Nephron progenitor cell (in vitro differentiated cells): ENCODE data around the gene MTMR2.
A peak's percentile ranks its signal among the peaks of the same experiment; 100 is the strongest.

Experiments
- DNase-seq: peaks from one replicate; pipeline ENCODE4 v3.0.0; 2021
- H3K27ac Mint-ChIP-seq: 2 replicates; pipeline ENCODE4 v1.8.0; 2021; ENCODE audit warnings: mild to moderate bottlenecking, moderate library complexity, mixed read lengths
- H3K27me3 Mint-ChIP-seq: 2 replicates; pipeline ENCODE4 v1.8.0; 2021; ENCODE audit warnings: mild to moderate bottlenecking, low read depth, mixed read lengths; ENCODE audit not compliant: poor library complexity
- H3K36me3 Mint-ChIP-seq: 2 replicates; pipeline ENCODE4 v1.8.0; 2021; ENCODE audit warnings: low read depth, mixed read lengths
- H3K4me1 Mint-ChIP-seq: 2 replicates; pipeline ENCODE4 v1.8.0; 2021; ENCODE audit warnings: mixed read lengths
- H3K4me3 Mint-ChIP-seq: 2 replicates; pipeline ENCODE4 v1.8.0; 2021; ENCODE audit warnings: mild to moderate bottlenecking, moderate library complexity, mixed read lengths
- H3K9me3 Mint-ChIP-seq: 2 replicates; pipeline ENCODE4 v1.8.0; 2021; ENCODE audit warnings: mild to moderate bottlenecking, moderate library complexity, mixed read lengths
- TF ChIP-seq, protein P1 (sequence below): fragments of 200-600 bp; sonication (generic); IDR thresholded peaks from 2 replicates; pipeline ENCODE4 v1.5.0; 2021; ENCODE audit warnings: antibody characterized with exemption

Gene MTMR2

DNA sequence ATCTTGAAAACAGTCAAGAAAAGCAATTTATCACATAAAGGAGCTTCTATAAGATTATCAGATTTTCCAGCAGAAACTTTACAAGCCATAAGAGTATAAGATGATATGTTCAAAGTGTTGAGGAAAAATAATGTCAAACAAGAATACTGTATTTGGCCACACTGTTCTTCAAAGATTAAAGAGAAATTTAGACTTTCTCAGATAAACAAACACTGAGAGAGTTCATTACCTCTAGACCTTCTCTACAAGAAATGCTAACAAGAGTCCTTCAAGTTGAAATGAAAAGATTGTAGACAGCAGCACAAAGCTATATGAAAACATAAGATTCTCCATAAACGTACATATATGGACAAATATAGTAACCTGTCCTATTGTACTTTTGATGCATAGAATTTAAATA lies 8.0 kb upstream of the MTMR2 start:
- peaks cover 48% of the 10 kb centered on the region for H3K9me3 Mint-ChIP-seq
- TF ChIP-seq, protein P1, sequence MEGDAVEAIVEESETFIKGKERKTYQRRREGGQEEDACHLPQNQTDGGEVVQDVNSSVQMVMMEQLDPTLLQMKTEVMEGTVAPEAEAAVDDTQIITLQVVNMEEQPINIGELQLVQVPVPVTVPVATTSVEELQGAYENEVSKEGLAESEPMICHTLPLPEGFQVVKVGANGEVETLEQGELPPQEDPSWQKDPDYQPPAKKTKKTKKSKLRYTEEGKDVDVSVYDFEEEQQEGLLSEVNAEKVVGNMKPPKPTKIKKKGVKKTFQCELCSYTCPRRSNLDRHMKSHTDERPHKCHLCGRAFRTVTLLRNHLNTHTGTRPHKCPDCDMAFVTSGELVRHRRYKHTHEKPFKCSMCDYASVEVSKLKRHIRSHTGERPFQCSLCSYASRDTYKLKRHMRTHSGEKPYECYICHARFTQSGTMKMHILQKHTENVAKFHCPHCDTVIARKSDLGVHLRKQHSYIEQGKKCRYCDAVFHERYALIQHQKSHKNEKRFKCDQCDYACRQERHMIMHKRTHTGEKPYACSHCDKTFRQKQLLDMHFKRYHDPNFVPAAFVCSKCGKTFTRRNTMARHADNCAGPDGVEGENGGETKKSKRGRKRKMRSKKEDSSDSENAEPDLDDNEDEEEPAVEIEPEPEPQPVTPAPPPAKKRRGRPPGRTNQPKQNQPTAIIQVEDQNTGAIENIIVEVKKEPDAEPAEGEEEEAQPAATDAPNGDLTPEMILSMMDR = no peak
- H3K27me3 Mint-ChIP-seq = peaks cover 5% of the 10 kb centered on the region
- no peaks in the 10 kb centered on the region for H3K4me1 Mint-ChIP-seq
- H3K4me3 Mint-ChIP-seq = no peak overlapping the region
- no peak overlapping the region for H3K27ac Mint-ChIP-seq
- peaks cover 21% of the 10 kb centered on the region for H3K36me3 Mint-ChIP-seq
- no peak for DNase-seq

- peaks cover 39% of the 10 kb centered on the region for H3K9me3 Mint-ChIP-seq
- no peak overlapping the region for H3K27ac Mint-ChIP-seq
- no peak for DNase-seq
- H3K27me3 Mint-ChIP-seq = peaks cover 5% of the 10 kb centered on the region
- no peak overlapping the region for H3K4me3 Mint-ChIP-seq
- TF ChIP-seq, protein P1 = no peak
- H3K36me3 Mint-ChIP-seq = peaks cover 21% of the 10 kb centered on the region
- no peaks in the 10 kb centered on the region for H3K4me1 Mint-ChIP-seq
Measured at GRCh38 chr11:95930948-95931347, 7.0 kb upstream of the MTMR2 start.

DNA sequence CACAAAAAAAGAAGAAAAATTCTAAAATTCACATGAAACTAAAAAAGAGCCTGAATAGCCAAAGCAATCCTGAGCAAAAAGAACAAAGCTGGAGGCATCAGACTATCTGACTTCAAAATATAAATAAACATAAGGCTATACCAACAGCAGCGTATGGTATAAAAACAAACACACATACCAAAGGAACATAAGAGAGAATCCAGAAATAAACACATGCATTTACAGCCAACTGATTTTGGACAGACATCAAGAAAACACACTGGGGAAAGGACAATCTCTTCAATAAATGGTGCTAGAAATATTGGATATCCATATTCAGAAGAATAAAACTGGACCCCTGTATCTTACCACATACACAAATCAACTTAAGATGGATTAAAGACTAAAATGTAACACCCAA lies 2.8 kb upstream of the MTMR2 start:
- H3K4me1 Mint-ChIP-seq = peaks cover 30% of the 10 kb centered on the region
- DNase-seq = no peak
- H3K36me3 Mint-ChIP-seq = peaks cover 20% of the 10 kb centered on the region
- no peak overlapping the region for H3K4me3 Mint-ChIP-seq
- no peak overlapping the region for H3K27ac Mint-ChIP-seq
- H3K27me3 Mint-ChIP-seq = peaks cover 5% of the 10 kb centered on the region
- TF ChIP-seq, protein P1 = no peak
- peaks cover 26% of the 10 kb centered on the region for H3K9me3 Mint-ChIP-seq

DNA sequence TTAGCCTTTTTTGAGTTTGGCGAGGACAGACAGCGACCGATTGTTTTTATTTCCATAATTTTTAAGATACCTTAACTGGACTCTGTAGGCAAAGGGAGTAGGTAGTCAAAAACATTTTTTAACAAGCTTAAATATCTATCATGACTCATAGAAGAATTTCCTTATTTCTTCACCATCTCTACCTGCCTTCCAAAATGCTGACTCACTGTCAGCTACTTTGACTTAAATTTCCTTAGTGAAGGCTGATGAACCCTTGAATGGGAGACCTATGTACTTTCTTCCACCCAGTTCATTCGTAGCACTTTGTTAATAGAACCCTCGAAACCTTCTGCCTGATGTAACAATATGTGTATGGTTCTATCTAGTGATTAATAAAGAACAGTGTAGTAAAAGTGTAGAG lies 1.1 kb upstream of the MTMR2 start:
- peak overlapping the region; percentile 70 for H3K27ac Mint-ChIP-seq
- peaks cover 6% of the 10 kb centered on the region for H3K36me3 Mint-ChIP-seq
- H3K9me3 Mint-ChIP-seq = peaks cover 9% of the 10 kb centered on the region
- H3K27me3 Mint-ChIP-seq = no peaks in the 10 kb centered on the region
- peaks cover 35% of the 10 kb centered on the region for H3K4me1 Mint-ChIP-seq
- TF ChIP-seq, protein P1 = no peak
- peak overlapping the region; percentile 99 for H3K4me3 Mint-ChIP-seq
- no peak for DNase-seq

- H3K27me3 Mint-ChIP-seq = no peaks in the 10 kb centered on the region
- H3K4me1 Mint-ChIP-seq = peaks cover 35% of the 10 kb centered on the region
- H3K4me3 Mint-ChIP-seq = peak overlapping the region; percentile 99
- TF ChIP-seq, protein P1 = no peak
- no peak for DNase-seq
- H3K36me3 Mint-ChIP-seq = peaks cover 5% of the 10 kb centered on the region
- H3K27ac Mint-ChIP-seq = peak overlapping the region; percentile 100
- H3K9me3 Mint-ChIP-seq = peaks cover 5% of the 10 kb centered on the region
Measured at GRCh38 chr11:95924414-95924760, 480 bp upstream of the MTMR2 start.

GRCh38 chr11:95923439-95923727 lies 524 bp downstream of the MTMR2 start:
- no peak for DNase-seq
- H3K27ac Mint-ChIP-seq = peak overlapping the region; percentile 100
- H3K4me3 Mint-ChIP-seq = peak overlapping the region; percentile 99
- H3K9me3 Mint-ChIP-seq = peaks cover 1% of the 10 kb centered on the region
- H3K4me1 Mint-ChIP-seq = peaks cover 35% of the 10 kb centered on the region
- TF ChIP-seq, protein P1 = no peak
- H3K27me3 Mint-ChIP-seq = no peaks in the 10 kb centered on the region
- H3K36me3 Mint-ChIP-seq = peaks cover 2% of the 10 kb centered on the region
